ENCODE results near the gene SDR9C7. TPM values are rescaled to one million over a fixed set of nuclear protein-coding genes. Genes with fewer than 3 reads are reported as not detected.

Gene SDR9C7
- total and polyA plus RNA-seq, 2 of the 8 experiments (the other 6 are each of a cell fraction or from before 2014, with no cell fraction given): 0.11 TPM; not detected in 1

DNA sequence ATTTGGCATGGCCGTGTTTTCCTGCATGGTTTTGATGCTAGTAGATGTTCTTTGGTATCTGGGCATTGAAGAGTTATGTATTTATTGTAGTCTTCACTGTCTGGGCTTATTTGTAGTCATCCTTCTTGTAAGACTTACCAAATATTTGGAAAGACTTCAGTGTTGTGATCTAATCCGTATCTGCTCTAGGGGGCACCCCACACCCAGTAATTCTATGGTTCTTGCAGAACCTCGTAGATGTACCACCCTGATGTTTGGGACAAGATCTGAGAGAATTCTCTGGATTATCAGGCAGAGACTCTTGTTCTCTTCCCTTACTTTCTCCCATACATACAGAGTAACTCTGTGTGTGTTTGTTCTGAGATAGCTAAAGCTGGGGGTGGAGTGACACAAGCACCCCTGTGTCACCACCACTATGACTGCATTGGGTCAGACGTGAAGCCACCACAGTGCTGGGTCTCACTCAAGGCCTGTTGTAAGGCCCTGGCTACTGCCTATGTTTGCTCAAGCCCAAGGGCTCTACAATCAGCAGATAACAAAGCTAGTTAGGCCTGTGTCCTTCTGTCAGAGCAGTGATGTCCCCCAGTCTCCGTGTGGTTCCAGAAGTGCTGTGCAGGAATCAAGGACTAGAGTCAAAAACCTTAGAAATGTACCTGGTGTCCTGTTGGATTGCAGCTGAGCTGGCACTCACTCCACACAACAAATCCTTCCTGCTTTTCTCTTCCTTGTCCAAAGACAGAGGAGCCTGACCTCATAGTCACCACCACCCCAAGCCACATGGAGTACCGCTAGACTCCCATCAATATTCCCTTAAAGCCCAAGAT is 13.6 kb upstream of the SDR9C7 start:
- no peak overlapping the region for H4K91ac ChIP-seq (replicated peaks; ENCODE audit: insufficient read length, low read length)
- H4K8ac ChIP-seq (ENCODE audit: extremely low read depth, insufficient read depth, low read length): no peak overlapping the region
- H2BK15ac ChIP-seq (ENCODE audit: low read length): no peak overlapping the region
- H4K20me1 ChIP-seq (replicated peaks in 1 of 2; ENCODE audit: control insufficient read depth in 1 of 2, insufficient read depth in 2 of 2, low read length in 2 of 2): no peaks in the 10 kb centered on the region
- no peak overlapping the region for H2BK120ac ChIP-seq (replicated peaks; ENCODE audit: low read depth, low read length)
- no peak overlapping the region for H2AFZ ChIP-seq (ENCODE audit: low read length)
- FAIRE-seq (no peak), DNase-seq (ENCODE audit: low read depth in 1 of 2, low spot score in 2 of 2) (peak in 1 of 2 experiments; percentile 37)
- no peaks in the 10 kb centered on the region for H3K79me2 ChIP-seq (ENCODE audit: control insufficient read depth in 1 of 2, insufficient read depth in 2 of 2, low read length in 2 of 2)
- H2BK12ac ChIP-seq (ENCODE audit: low read depth, low read length): no peak overlapping the region
- ChIA-PET POLR2A (ENCODE audit: partially characterized antibody) (no interaction called here), CTCF (ENCODE audit: partially characterized antibody) (interaction anchor here (0.6 to 2.2 kb wide), 7 partner anchors 11 to 919 kb away, joined by 3 to 9 read pairs (median 3); no protein-coding TSS in a partner anchor)
- H3K4me2 ChIP-seq (ENCODE audit: insufficient read depth in 1 of 2, low read depth in 2 of 2, low read length in 2 of 2): no peak overlapping the region
- no peak overlapping the region for H4K5ac ChIP-seq (ENCODE audit: insufficient read length, low read depth, low read length)
- no peak overlapping the region for H3K18ac ChIP-seq (ENCODE audit: extremely low read depth, low read length)
- H3K14ac ChIP-seq (ENCODE audit: insufficient read length): no peak overlapping the region
- no peak overlapping the region for H3K4me3 ChIP-seq (ENCODE audit: extremely low read depth in 1 of 4, insufficient read depth in 2 of 4, low read depth in 3 of 4, low read length in 4 of 4)
- H3K79me1 ChIP-seq (ENCODE audit: low read depth, low read length): no peaks in the 10 kb centered on the region
- no peak overlapping the region for H3K27ac ChIP-seq (ENCODE audit: low read depth, low read length)
- H3K9ac ChIP-seq (replicated peaks in 1 of 4; ENCODE audit: extremely low read depth in 1 of 4, low read depth in 3 of 4, low read length in 3 of 4): no peak overlapping the region
- H3K36me3 ChIP-seq (ENCODE audit: control insufficient read depth in 2 of 4, insufficient read depth in 4 of 4, low read length in 3 of 4): no peaks in the 10 kb centered on the region
- peaks cover 3 to 6% of the 10 kb centered on the region in 2 experiments; a peak in 2 of 4 replicates for H3K9me3 ChIP-seq (ENCODE audit: insufficient read depth in 2 of 2, low read depth in 1 of 2, low read length in 1 of 2)
- no peaks in the 10 kb centered on the region for H3K4me1 ChIP-seq (replicated peaks in 1 of 4; ENCODE audit: control insufficient read depth in 3 of 4, insufficient read depth in 4 of 4, low read length in 3 of 4)
- no peak overlapping the region for H2AK5ac ChIP-seq (ENCODE audit: low read depth, low read length)
- no peak overlapping the region for H2BK5ac ChIP-seq (ENCODE audit: low read depth, low read length)
- no peak overlapping the region for H2BK20ac ChIP-seq (ENCODE audit: low read length)
- no peak overlapping the region for H3K23ac ChIP-seq (ENCODE audit: insufficient read length)
- no peaks in the 10 kb centered on the region for H3K23me2 ChIP-seq (ENCODE audit: low read depth, low read length)
- no peaks in the 10 kb centered on the region for H3K27me3 ChIP-seq (replicated peaks in 1 of 4; ENCODE audit: control insufficient read depth in 3 of 4, extremely low read depth in 1 of 4, insufficient read depth in 3 of 4, low read length in 3 of 4)
- 86% methylated on average over 6 of the region's 6 CpGs; no CpG with 5 or more reads in 1 of the 2 experiments for WGBS, 2 experiments (ENCODE audit: extremely low coverage in 1 of 2, insufficient coverage in 1 of 2, insufficient read length in 1 of 2, insufficient replicate concordance in 2 of 2, low coverage in 1 of 2, low lambda C conversion rate in 2 of 2, missing lambda C conversion rate in 1 of 2)
- H3K56ac ChIP-seq (replicated peaks; ENCODE audit: insufficient read length, low read depth, low read length): no peak overlapping the region
- H3K4ac ChIP-seq (replicated peaks; ENCODE audit: insufficient read length, low read depth, low read length): no peak overlapping the region
- TF ChIP-seq RAD21 (IDR thresholded peaks at IDR 0.05 in 1 of 2, conservative IDR thresholded peaks at IDR 0.05 in 1 of 2; ENCODE audit: low read depth in 2 of 2, low read length in 2 of 2) (peak; percentile 46 to 59), POLR2A (IDR thresholded peaks at IDR 0.05; ENCODE audit: control extremely low read depth in 1 of 2, low read depth in 2 of 2, low read length in 2 of 2) (no peak), CHD1 (IDR thresholded peaks at IDR 0.05; ENCODE audit: low read depth, low read length) (no peak)

Measured in H1 (cell line).